Measurements from ENCODE around the gene ILF3.

Gene ILF3

GRCh38 chr19:10653732-10654609 lies at the start of gene ILF3:
TSS of gene ILF3 (plus strand) at chr19:10654346. CDS start at chr19:10670606, 16,260 bp downstream.
- DNase-seq, result peak; percentile 100

- DNase-seq, result no peak
Measured at GRCh38 chr19:10604460-10604980, 49.6 kb upstream of the ILF3 start.

- no peak for DNase-seq
Measured at GRCh38 chr19:10611907-10612306, 42.2 kb upstream of the ILF3 start.

- DNase-seq, result no peak
Measured at GRCh38 chr19:10612499-10613119, 41.5 kb upstream of the ILF3 start.

GRCh38 chr19:10615429-10616023 lies 38.6 kb upstream of the ILF3 start:
- DNase-seq, result no peak

GRCh38 chr19:10617409-10618121 lies 36.6 kb upstream of the ILF3 start:
- no peak for DNase-seq

GRCh38 chr19:10618846-10619245 lies 35.3 kb upstream of the ILF3 start:
- DNase-seq, result no peak

GRCh38 chr19:10620786-10621185 lies 33.4 kb upstream of the ILF3 start:
- no peak for DNase-seq

GRCh38 chr19:10621966-10622365 lies 32.2 kb upstream of the ILF3 start:
- DNase-seq, result no peak

- no peak for DNase-seq
Measured at GRCh38 chr19:10624585-10624984, 29.6 kb upstream of the ILF3 start.

- peak; percentile 77 for DNase-seq
Measured at GRCh38 chr19:10625003-10625761, 29.0 kb upstream of the ILF3 start, which contains the start of gene SLC44A2. TSS of gene SLC44A2 (plus strand) at chr19:10625553. CDS start at chr19:10625634, 81 bp downstream.

GRCh38 chr19:10625762-10626138 lies 28.4 kb upstream of the ILF3 start:
- no peak for DNase-seq

GRCh38 chr19:10631874-10632273 lies 22.3 kb upstream of the ILF3 start:
- DNase-seq, result no peak

GRCh38 chr19:10634430-10634829 lies 19.7 kb upstream of the ILF3 start:
- DNase-seq, result no peak

GRCh38 chr19:10634963-10635362 lies 19.2 kb upstream of the ILF3 start:
- DNase-seq, result no peak

GRCh38 chr19:10636304-10636972 lies 17.7 kb upstream of the ILF3 start:
- no peak for DNase-seq

- DNase-seq, result no peak
Measured at GRCh38 chr19:10637894-10638293, 16.3 kb upstream of the ILF3 start.

GRCh38 chr19:10639836-10640235 lies 14.3 kb upstream of the ILF3 start:
- DNase-seq, result no peak

- no peak for DNase-seq
Measured at GRCh38 chr19:10640361-10640760, 13.8 kb upstream of the ILF3 start.

GRCh38 chr19:10641248-10641647 lies 12.9 kb upstream of the ILF3 start:
- no peak for DNase-seq

- no peak for DNase-seq
Measured at GRCh38 chr19:10642473-10643171, 11.5 kb upstream of the ILF3 start.
